H9 (cell line): ENCODE results near the gene MUC5B. TPM values are rescaled to one million over a fixed set of nuclear protein-coding genes. Genes with fewer than 3 reads are reported as not detected.

Experiments used
- DNase-seq: peaks from one replicate; pipeline ENCODE4 v3.0.0-alpha.2; 2017
- H2AFZ ChIP-seq: one replicate; pipeline ENCODE4 v1.6.1; 2013; ENCODE audit warnings: mild to moderate bottlenecking, low read length, control low read depth, moderate library complexity
- H2AK5ac ChIP-seq: 2 replicates; pipeline ENCODE4 v1.6.1; 2013; ENCODE audit warnings: low read length, control low read depth, mixed read lengths; ENCODE audit not compliant: insufficient read length
- H2BK120ac ChIP-seq: one replicate; pipeline ENCODE4 v1.6.1; 2013; ENCODE audit warnings: low read depth, mild to moderate bottlenecking, low read length, control low read depth, inconsistent platforms; ENCODE audit not compliant: poor library complexity, severe bottlenecking
- H2BK12ac ChIP-seq: 2 replicates; pipeline ENCODE4 v1.6.1; 2013; ENCODE audit warnings: low read length, control low read depth, mixed read lengths, low read depth; ENCODE audit not compliant: insufficient read length
- H2BK15ac ChIP-seq: 2 replicates; pipeline ENCODE4 v1.6.1; 2013; ENCODE audit warnings: low read depth, low read length, control low read depth
- H2BK20ac ChIP-seq: one replicate; pipeline ENCODE4 v1.6.1; 2013; ENCODE audit warnings: low read depth, mild to moderate bottlenecking, low read length, control low read depth, inconsistent platforms; ENCODE audit not compliant: poor library complexity, severe bottlenecking
- H2BK5ac ChIP-seq: 2 replicates; pipeline ENCODE4 v1.6.1; 2013; ENCODE audit warnings: low read length, control low read depth, mixed read lengths; ENCODE audit not compliant: insufficient read length
- H3K14ac ChIP-seq: 2 replicates; pipeline ENCODE4 v1.6.1; 2013; ENCODE audit warnings: low read length, control low read depth; ENCODE audit not compliant: insufficient read depth
- H3K18ac ChIP-seq: 2 replicates; pipeline ENCODE4 v1.6.1; 2013; ENCODE audit warnings: low read depth, mild to moderate bottlenecking, mixed read lengths, low read length, control low read depth; ENCODE audit not compliant: insufficient read length
- H3K23ac ChIP-seq: 2 replicates; pipeline ENCODE4 v1.6.1; 2013; ENCODE audit warnings: low read length, control low read depth, mixed read lengths, low read depth; ENCODE audit not compliant: insufficient read length
- H3K23me2 ChIP-seq: 2 replicates; pipeline ENCODE4 v1.6.1; 2013; ENCODE audit warnings: low read depth, mild to moderate bottlenecking, mixed read lengths, low read length, control low read depth; ENCODE audit not compliant: insufficient read length, poor library complexity, severe bottlenecking
- H3K27ac ChIP-seq: 2 replicates; pipeline ENCODE4 v1.5.1; 2013; ENCODE audit warnings: low read length, control low read depth, mixed read lengths, low read depth; ENCODE audit not compliant: insufficient read length
- H3K27me3 ChIP-seq: 2 replicates; pipeline ENCODE4 v1.6.1; 2013; ENCODE audit warnings: low read length, control low read depth, inconsistent platforms; ENCODE audit not compliant: insufficient read depth
- H3K4ac ChIP-seq: 2 replicates; pipeline ENCODE4 v1.6.1; 2013; ENCODE audit warnings: low read depth, mild to moderate bottlenecking, control low read depth, inconsistent platforms, low read length, moderate library complexity
- H3K4me1 ChIP-seq: 2 replicates; pipeline ENCODE4 v1.6.1; 2013; ENCODE audit warnings: low read length, control low read depth, inconsistent platforms; ENCODE audit not compliant: insufficient read depth
- H3K4me2 ChIP-seq: 2 replicates; pipeline ENCODE4 v1.6.1; 2013; ENCODE audit warnings: low read length, control low read depth, mixed read lengths; ENCODE audit not compliant: insufficient read length, insufficient read depth
- H3K56ac ChIP-seq: 2 replicates; pipeline ENCODE4 v1.6.1; 2013; ENCODE audit warnings: low read depth, mild to moderate bottlenecking, mixed read lengths, low read length, control low read depth; ENCODE audit not compliant: insufficient read length
- H3K79me1 ChIP-seq: 2 replicates; pipeline ENCODE4 v1.6.1; 2013; ENCODE audit warnings: low read depth, mild to moderate bottlenecking, moderate library complexity, low read length, control low read depth, inconsistent platforms; ENCODE audit not compliant: insufficient read depth, poor library complexity, severe bottlenecking
- H3K79me2 ChIP-seq: 2 replicates; pipeline ENCODE4 v1.6.1; 2013; ENCODE audit warnings: low read length, control low read depth, inconsistent platforms; ENCODE audit not compliant: insufficient read depth
- H3K9ac ChIP-seq: 2 replicates; pipeline ENCODE4 v1.6.1; 2013; ENCODE audit warnings: low read length, control low read depth, mixed read lengths; ENCODE audit not compliant: insufficient read length; ENCODE audit errors: extremely low read depth
- H3K9me3 ChIP-seq: one replicate; pipeline ENCODE4 v1.6.1; 2013; ENCODE audit warnings: low read depth, low read length, inconsistent platforms; ENCODE audit not compliant: control insufficient read depth
- H3T11ph ChIP-seq: one replicate; pipeline ENCODE4 v1.6.1; 2013; ENCODE audit warnings: mild to moderate bottlenecking, low read length, control low read depth, inconsistent platforms
- H4K20me1 ChIP-seq: one replicate; pipeline ENCODE4 v1.6.1; 2013; ENCODE audit not compliant: control insufficient read depth, insufficient read length, insufficient read depth
- H4K5ac ChIP-seq: 2 replicates; pipeline ENCODE4 v1.6.1; 2013; ENCODE audit warnings: low read depth, mild to moderate bottlenecking, mixed read lengths, low read length, control low read depth; ENCODE audit not compliant: insufficient read length
- H4K8ac ChIP-seq: replicated peaks from 2 replicates; pipeline ENCODE4 v1.6.1; 2013; ENCODE audit warnings: low read length, control low read depth, mixed read lengths, low read depth; ENCODE audit not compliant: insufficient read length
- H4K91ac ChIP-seq: 2 replicates; pipeline ENCODE4 v1.6.1; 2013; ENCODE audit warnings: low read depth, mild to moderate bottlenecking, moderate library complexity, mixed read lengths, low read length, control low read depth; ENCODE audit not compliant: insufficient read length
- H3K27ac Mint-ChIP-seq, 3 experiments: 2 replicates in 2 of 3; 3 replicates in 1 of 3; pipeline ENCODE4 v1.8.0; 2020 to 2021; ENCODE audit warnings: mixed read lengths in 3 of 3, mild to moderate bottlenecking in 1 of 3, moderate library complexity in 1 of 3
- H3K27me3 Mint-ChIP-seq: 2 replicates; pipeline ENCODE4 v1.8.0; 2021; ENCODE audit warnings: low read depth, mild to moderate bottlenecking, moderate library complexity, mixed read lengths
- H3K36me3 Mint-ChIP-seq, 3 experiments: 2 replicates in 2 of 3; 3 replicates in 1 of 3; pipeline ENCODE4 v1.8.0; 2020 to 2021; ENCODE audit warnings: low read depth in 3 of 3, mixed read lengths in 3 of 3; ENCODE audit not compliant: insufficient read depth in 1 of 3
- H3K4me1 Mint-ChIP-seq, 2 experiments: 2 replicates each; pipeline ENCODE4 v1.8.0; 2020; ENCODE audit warnings: mixed read lengths in 2 of 2
- H3K4me3 Mint-ChIP-seq, 2 experiments: 2 replicates in 1 of 2; 3 replicates in 1 of 2; pipeline ENCODE4 v1.8.0; 2020 to 2021; ENCODE audit warnings: mild to moderate bottlenecking in 2 of 2, mixed read lengths in 2 of 2, moderate library complexity in 1 of 2
- H3K9me3 Mint-ChIP-seq, 2 experiments: 2 replicates in 1 of 2; 3 replicates in 1 of 2; pipeline ENCODE4 v1.8.0; 2020; ENCODE audit warnings: mild to moderate bottlenecking in 2 of 2, mixed read lengths in 2 of 2, moderate library complexity in 1 of 2
- CTCF ChIP-seq: fragments of 200-600 bp; sonication (generic); conservative IDR thresholded peaks from 3 replicates; pipeline ENCODE4 v1.8.0; 2021; ENCODE audit warnings: antibody characterized with exemption, mild to moderate bottlenecking
- WGBS: extraction: QIAGEN DNeasy Blood & Tissue Kit; methylation state at CpG from one replicate; pipeline ENCODE4 v1.1.7; 2013; ENCODE audit warnings: missing lambda C conversion rate, low lambda C conversion rate, mixed read lengths; ENCODE audit not compliant: insufficient read length; ENCODE audit errors: extremely low coverage; 5-methylcytosine and 5-hydroxymethylcytosine counted together
- total RNA-seq: library from RNA; stranded (reverse); gene quantifications from 2 replicates; pipeline ENCODE4 v1.2.1, GENCODE V29; 2021

MUC5B gene
- total RNA-seq, 1 experiment from 2014 or later, result not detected

DNA sequence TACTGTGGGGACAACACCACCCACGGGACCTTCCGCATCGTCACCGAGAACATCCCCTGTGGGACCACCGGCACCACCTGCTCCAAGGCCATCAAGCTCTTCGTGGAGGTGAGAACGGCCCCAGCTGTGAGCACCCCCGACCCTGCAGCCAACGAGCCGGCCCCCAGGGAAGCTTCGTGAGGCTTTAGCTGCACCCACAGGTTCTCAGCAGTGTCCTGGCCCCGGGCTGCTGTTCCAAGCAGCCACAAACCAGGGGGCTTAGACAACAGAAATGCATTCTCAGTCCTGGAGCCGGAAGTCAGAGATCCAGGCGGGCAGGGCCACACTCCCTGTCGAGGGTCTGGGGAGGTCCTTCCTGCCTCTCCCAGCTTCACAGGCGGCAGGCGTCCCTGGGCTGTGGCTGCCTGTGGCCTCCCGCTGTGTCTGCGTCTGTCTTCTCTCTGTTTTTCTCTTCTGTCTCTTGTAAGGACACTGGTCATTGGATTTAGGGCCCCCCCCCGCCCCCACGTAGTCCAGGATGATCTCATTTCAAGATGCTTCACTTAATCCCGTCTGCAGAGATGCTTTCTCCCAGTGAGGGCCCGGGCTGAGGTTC, 12.5 kb downstream of the MUC5B start:
- Histone ChIP-seq H2BK12ac (no peak overlapping the region), H2BK120ac (no peak overlapping the region), H2AK5ac (no peak overlapping the region), H3K4me1 (no peaks in the 10 kb centered on the region), H3K9ac (no peak overlapping the region), H3K56ac (no peak overlapping the region), H3K9me3 (no peaks in the 10 kb centered on the region), H3K23ac (no peak overlapping the region), H3K4me2 (no peak overlapping the region), H2BK20ac (no peak overlapping the region), H4K20me1 (no peaks in the 10 kb centered on the region), H2AFZ (no peak overlapping the region), H4K8ac (no peak overlapping the region), H4K5ac (no peak overlapping the region), H3K14ac (no peak overlapping the region; the same call in 1 of the 2 replicates), H3T11ph (no peak overlapping the region), H3K4ac (no peak overlapping the region), H3K18ac (no peak overlapping the region), H3K27me3 (no peaks in the 10 kb centered on the region), H2BK15ac (no peak overlapping the region), H3K27ac (no peak overlapping the region), H2BK5ac (no peak overlapping the region), H4K91ac (no peak overlapping the region), H3K23me2 (no peaks in the 10 kb centered on the region), H3K79me2 (no peaks in the 10 kb centered on the region), H3K79me1 (no peaks in the 10 kb centered on the region)
- Mint-ChIP-seq H3K9me3 (no peaks in the 10 kb centered on the region), H3K36me3 (no peaks in the 10 kb centered on the region), H3K4me3 (no peak overlapping the region), H3K4me1 (no peaks in the 10 kb centered on the region), H3K27ac (no peak overlapping the region), H3K27me3 (peaks cover under 1% of the 10 kb centered on the region; the same call in 1 of the 2 replicates)
- WGBS, result no CpG with 5 or more reads among the region's 23 CpGs
- peak; percentile 24 for DNase-seq
- TF ChIP-seq CTCF, result no peak
